Bronchial epithelial cell (primary cell): ENCODE data around the gene ABCA4. TPM values are rescaled to one million over a fixed set of nuclear protein-coding genes. Genes with fewer than 3 reads are reported as not detected.

Source experiments
- DNase-seq: peaks from one replicate; pipeline ENCODE4 v3.0.0-alpha.2; 2010; ENCODE audit warnings: low read depth
- FAIRE-seq: peaks from 2 replicates; lab custom pipeline; 2011; peaks lifted over from hg19 to GRCh38; lab: Jason Lieb, UNC
- H3K27me3 ChIP-seq: 2 replicates; pipeline ENCODE4 v1.5.1; 2011; ENCODE audit warnings: low read length; ENCODE audit not compliant: control insufficient read depth, insufficient read depth
- H3K36me3 ChIP-seq: 2 replicates; pipeline ENCODE4 v1.5.1; 2011; ENCODE audit warnings: low read length; ENCODE audit not compliant: control insufficient read depth, insufficient read depth
- H3K4me3 ChIP-seq: 2 replicates; pipeline ENCODE4 v1.5.1; 2011; ENCODE audit warnings: mild to moderate bottlenecking, low read depth, low read length, control low read depth
- total RNA-seq: library from RNA; depleted of rRNA; stranded (reverse); fragments of >200 nt; gene quantifications from 2 replicates; pipeline ENCODE4 v1.2.1, GENCODE V29; 2014
- TF ChIP-seq, protein P1 (sequence below): IDR thresholded peaks from 2 replicates; pipeline ENCODE4 v1.5.1; 2011; ENCODE audit warnings: mild to moderate bottlenecking, moderate library complexity, low read length, control low read depth, inconsistent platforms; ENCODE audit not compliant: insufficient read depth, severe bottlenecking

The ABCA4 gene
- total RNA-seq, 1 donor from 2014 or later = under 0.01 TPM

DNA sequence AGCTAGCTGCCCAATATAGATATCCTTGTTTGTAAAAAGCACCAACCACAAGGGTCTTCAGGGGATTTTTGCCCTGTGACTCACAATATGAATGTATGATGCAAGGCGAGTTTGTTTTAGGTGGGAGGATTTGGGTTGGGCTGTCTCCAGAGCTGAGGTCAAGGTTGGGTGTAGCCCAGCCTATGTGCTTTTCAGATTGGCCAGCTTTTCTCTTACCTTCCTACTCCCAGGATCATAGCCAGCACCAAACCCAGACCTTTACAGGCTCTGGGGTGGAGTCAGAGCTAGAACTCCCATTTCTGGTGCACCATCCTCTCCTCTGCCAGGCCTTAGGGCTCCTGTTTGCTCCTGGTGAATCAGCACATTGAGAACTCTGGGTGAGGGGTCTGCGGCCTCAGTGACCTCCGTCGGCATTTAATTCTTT lies 156.2 kb downstream of the ABCA4 start:
- TF ChIP-seq, protein P1, sequence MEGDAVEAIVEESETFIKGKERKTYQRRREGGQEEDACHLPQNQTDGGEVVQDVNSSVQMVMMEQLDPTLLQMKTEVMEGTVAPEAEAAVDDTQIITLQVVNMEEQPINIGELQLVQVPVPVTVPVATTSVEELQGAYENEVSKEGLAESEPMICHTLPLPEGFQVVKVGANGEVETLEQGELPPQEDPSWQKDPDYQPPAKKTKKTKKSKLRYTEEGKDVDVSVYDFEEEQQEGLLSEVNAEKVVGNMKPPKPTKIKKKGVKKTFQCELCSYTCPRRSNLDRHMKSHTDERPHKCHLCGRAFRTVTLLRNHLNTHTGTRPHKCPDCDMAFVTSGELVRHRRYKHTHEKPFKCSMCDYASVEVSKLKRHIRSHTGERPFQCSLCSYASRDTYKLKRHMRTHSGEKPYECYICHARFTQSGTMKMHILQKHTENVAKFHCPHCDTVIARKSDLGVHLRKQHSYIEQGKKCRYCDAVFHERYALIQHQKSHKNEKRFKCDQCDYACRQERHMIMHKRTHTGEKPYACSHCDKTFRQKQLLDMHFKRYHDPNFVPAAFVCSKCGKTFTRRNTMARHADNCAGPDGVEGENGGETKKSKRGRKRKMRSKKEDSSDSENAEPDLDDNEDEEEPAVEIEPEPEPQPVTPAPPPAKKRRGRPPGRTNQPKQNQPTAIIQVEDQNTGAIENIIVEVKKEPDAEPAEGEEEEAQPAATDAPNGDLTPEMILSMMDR = no peak
- no peak overlapping the region for H3K4me3 ChIP-seq
- FAIRE-seq (peak; percentile 79), DNase-seq (peak; percentile 99)
- H3K36me3 ChIP-seq = no peaks in the 10 kb centered on the region
- H3K27me3 ChIP-seq = no peaks in the 10 kb centered on the region

DNA sequence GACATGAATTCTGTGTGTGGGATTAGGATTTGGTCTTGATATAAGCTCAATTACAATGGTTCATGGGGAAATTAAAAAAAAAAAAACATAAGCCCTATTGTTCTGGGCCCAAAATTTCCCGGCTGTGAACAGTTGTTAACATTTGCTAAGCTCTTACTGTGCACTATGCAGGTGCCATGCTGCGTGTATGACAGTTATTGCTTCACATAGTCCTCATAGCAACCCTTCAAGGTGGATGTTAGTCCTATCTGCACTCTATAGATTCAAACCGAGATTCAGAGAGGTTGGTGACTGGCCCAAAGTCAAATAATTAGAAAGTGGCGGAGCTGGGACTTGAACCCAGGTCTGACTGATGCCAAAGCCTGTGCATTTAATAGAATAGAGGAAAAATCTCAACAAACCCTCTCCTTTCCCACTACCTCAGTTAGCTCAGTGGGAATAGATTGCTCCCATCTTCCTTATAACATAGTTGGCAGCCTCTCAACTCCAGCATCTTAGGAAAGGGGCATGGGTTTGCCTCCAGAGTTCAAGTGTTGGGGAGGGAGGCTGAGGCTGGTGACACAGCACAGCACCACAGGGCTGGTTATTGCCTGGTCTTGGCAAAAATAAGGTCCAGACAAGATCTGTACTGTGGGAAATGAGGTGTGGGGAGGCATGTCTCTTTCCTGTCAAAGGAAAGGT lies 156.7 kb downstream of the ABCA4 start:
- Histone ChIP-seq H3K27me3 (no peaks in the 10 kb centered on the region), H3K36me3 (no peaks in the 10 kb centered on the region), H3K4me3 (no peak overlapping the region)
- FAIRE-seq (no peak), DNase-seq (peak; percentile 37)
- TF ChIP-seq, protein P1 = no peak

DNA sequence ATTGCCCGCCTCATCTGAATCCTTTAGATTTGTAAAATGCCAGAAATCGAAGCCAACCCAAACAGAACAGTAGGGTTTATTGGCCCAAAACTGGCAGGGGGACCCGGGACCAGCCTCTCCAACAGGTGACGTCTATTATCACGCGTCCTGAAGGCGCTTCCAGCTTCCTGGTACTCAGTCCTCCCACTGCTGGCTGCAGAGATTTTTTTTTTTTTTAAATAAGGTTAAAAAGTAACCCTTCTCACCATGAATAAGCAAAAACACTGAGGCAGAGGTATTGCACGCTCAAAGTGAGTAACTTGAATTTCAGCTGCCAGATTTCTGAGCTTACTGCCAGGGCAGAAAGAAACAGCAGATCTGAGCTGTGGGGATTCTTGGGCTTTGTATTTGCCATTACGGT lies 157.4 kb downstream of the ABCA4 start:
- no peak overlapping the region for H3K4me3 ChIP-seq
- H3K36me3 ChIP-seq = no peaks in the 10 kb centered on the region
- DNase-seq (peak; percentile 37), FAIRE-seq (no peak)
- TF ChIP-seq, protein P1 = no peak
- no peaks in the 10 kb centered on the region for H3K27me3 ChIP-seq

DNA sequence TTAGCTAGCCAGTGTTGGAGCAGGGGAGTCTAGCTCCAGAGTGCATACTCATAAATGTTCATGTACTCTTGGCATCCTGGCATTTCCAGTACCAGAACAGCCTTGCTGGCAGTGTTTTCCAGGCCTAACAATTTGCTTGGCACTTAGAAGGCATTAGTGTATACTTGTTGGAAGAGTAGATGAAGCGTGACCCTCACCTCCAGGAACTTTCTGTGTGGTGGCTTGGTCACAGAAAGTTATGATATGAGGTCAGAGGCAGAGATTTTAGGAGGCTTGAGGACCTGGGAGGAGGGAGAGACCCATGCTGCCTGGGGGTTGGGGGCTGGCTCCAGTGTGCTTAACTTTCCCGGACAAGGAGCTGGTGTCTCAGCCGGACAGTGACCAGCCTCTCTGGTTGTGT lies 159.0 kb downstream of the ABCA4 start:
- H3K4me3 ChIP-seq = no peak overlapping the region
- no peaks in the 10 kb centered on the region for H3K27me3 ChIP-seq
- FAIRE-seq (no peak), DNase-seq (no peak)
- TF ChIP-seq, protein P1 = no peak
- no peaks in the 10 kb centered on the region for H3K36me3 ChIP-seq

DNA sequence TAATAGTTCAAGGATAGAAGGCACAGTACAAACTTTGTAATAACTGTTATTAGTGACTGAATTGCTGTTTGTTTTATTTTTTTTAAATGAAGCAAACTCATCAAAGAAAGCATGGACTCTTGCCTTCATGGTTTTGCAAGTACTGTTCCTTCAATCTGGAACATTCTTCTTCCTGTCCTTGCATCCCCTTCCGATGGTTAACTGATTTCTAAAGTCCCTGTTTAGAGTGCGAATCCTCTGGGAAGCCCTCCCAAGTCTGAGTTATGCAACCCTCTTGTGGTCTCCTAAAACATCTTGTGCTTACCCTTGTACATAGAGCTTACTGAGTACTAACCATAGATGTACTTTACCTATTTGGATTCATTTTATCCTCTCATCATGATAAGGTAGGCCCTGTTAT lies 159.5 kb downstream of the ABCA4 start:
- Histone ChIP-seq H3K27me3 (no peaks in the 10 kb centered on the region), H3K4me3 (no peak overlapping the region), H3K36me3 (no peaks in the 10 kb centered on the region)
- TF ChIP-seq, protein P1 = no peak
- DNase-seq (no peak), FAIRE-seq (no peak)
